K562 (cell line): Measurements from ENCODE around the gene KIF26A. TPM values are rescaled to one million over a fixed set of nuclear protein-coding genes. Genes with fewer than 3 reads are reported as not detected.

Source experiments
- ATAC-seq: fragments of 200-7000 bp; cut with Tn5 transposase; 3 replicates; pipeline ENCODE4 v1.9.1; 2020; ENCODE audit warnings: moderate library complexity
- BruUV-seq: library from RNA; stranded (reverse); fragments of 400-500 nt; replicated peaks from 2 replicates; lab custom pipeline; 2021; lab: Mats Ljungman, UMichigan
- CTCF ChIA-PET: fragments of 300-600 bp; formaldehyde crosslinking; extraction: SDS; loops from one replicate; lab custom pipeline; 2021; ENCODE audit warnings: low intra/inter-chr PET ratio; lab: Yijun Ruan, JAX
- POLR2A ChIA-PET: fragments of 300-600, 350-650 bp; sonication (Branson Sonifier 250); formaldehyde crosslinking; extraction: SDS; loops from one replicate; lab custom pipeline; 2021; ENCODE audit warnings: antibody characterized with exemption, inconsistent platforms; lab: Yijun Ruan, JAX
- DNase-seq, 4 experiments: peaks; one replicate each; pipeline versions ENCODE4 v3.0.0 to v3.0.0-alpha.2; 2011 to 2018; ENCODE audit warnings: low spot score in 3 of 4, mixed read lengths in 3 of 4; ENCODE audit errors: extremely low read depth in 1 of 4
- FAIRE-seq: peaks from 2 replicates; lab custom pipeline; 2011; peaks lifted over from hg19 to GRCh38; lab: Jason Lieb, UNC
- H2AFZ ChIP-seq: 2 replicates; pipeline ENCODE4 v1.6.0; 2011; ENCODE audit warnings: low read depth, low read length, control low read depth, inconsistent platforms
- H3K27ac ChIP-seq: fragments of 200-600 bp; 3 replicates; pipeline ENCODE4 v1.8.0; 2011; ENCODE audit warnings: low read depth, mild to moderate bottlenecking, control low read depth, inconsistent platforms, low read length, moderate library complexity, mixed read lengths; ENCODE audit errors: extremely low read depth
- H3K27me3 ChIP-seq, 2 experiments: fragments of 300-600 bp in 1 of 2; 2 replicates in 1 of 2; 3 replicates in 1 of 2; pipeline versions ENCODE4 v1.6.0 to v1.8.0; 2011; ENCODE audit warnings: inconsistent platforms in 2 of 2, low read length in 2 of 2, mild to moderate bottlenecking in 1 of 2, mixed read lengths in 1 of 2, moderate library complexity in 1 of 2; ENCODE audit not compliant: control insufficient read depth in 2 of 2, insufficient read depth in 2 of 2
- H3K36me3 ChIP-seq: fragments of 300-600 bp; 3 replicates; pipeline ENCODE4 v1.8.0; 2011; ENCODE audit warnings: mild to moderate bottlenecking, low read length, inconsistent platforms; ENCODE audit not compliant: control insufficient read depth, insufficient read depth
- H3K4me1 ChIP-seq, 2 experiments: fragments of 200-600 bp in 1 of 2; replicated peaks in 1 of 2; 2 replicates in 1 of 2; 3 replicates in 1 of 2; pipeline versions ENCODE4 v1.5.1 to v1.8.0; 2011; ENCODE audit warnings: inconsistent platforms in 2 of 2, low read length in 2 of 2, mild to moderate bottlenecking in 1 of 2, mixed read lengths in 1 of 2, moderate library complexity in 1 of 2; ENCODE audit not compliant: control insufficient read depth in 2 of 2, insufficient read depth in 2 of 2
- H3K4me2 ChIP-seq: 2 replicates; pipeline ENCODE4 v1.6.1; 2011; ENCODE audit warnings: low read length, control low read depth, inconsistent platforms, mixed read lengths; ENCODE audit not compliant: insufficient read depth
- H3K4me3 ChIP-seq: fragments of 200-600 bp; sonication (generic), shearing (Covaris generic); 2 replicates; pipeline ENCODE4 v1.5.1; 2016; ENCODE audit warnings: control low read depth, inconsistent platforms
- H3K79me2 ChIP-seq: fragments of 200-600 bp; 3 replicates; pipeline ENCODE4 v1.8.0; 2011; ENCODE audit warnings: low read length, inconsistent platforms; ENCODE audit not compliant: control insufficient read depth, insufficient read depth
- H3K9ac ChIP-seq, 2 experiments: 2 replicates each; pipeline versions ENCODE4 v1.6.0 to v1.6.1; 2011; ENCODE audit warnings: low read depth in 2 of 2, low read length in 2 of 2, control low read depth in 1 of 2, inconsistent platforms in 1 of 2, mild to moderate bottlenecking in 1 of 2, mixed read lengths in 1 of 2; ENCODE audit not compliant: insufficient read depth in 1 of 2
- H3K9me1 ChIP-seq: one replicate; pipeline ENCODE4 v1.6.0; 2011; ENCODE audit warnings: inconsistent platforms, mild to moderate bottlenecking, low read length, moderate library complexity; ENCODE audit not compliant: control insufficient read depth, insufficient read depth
- H3K9me3 ChIP-seq: replicated peaks from 2 replicates; pipeline ENCODE4 v1.5.1; 2011; ENCODE audit warnings: low read depth, low read length, inconsistent platforms; ENCODE audit not compliant: control insufficient read depth, insufficient read depth
- H4K20me1 ChIP-seq: replicated peaks from 2 replicates; pipeline ENCODE4 v1.6.1; 2011; ENCODE audit warnings: low read length, inconsistent platforms, mixed read lengths; ENCODE audit not compliant: control insufficient read depth, insufficient read depth
- E2F1 ChIP-seq: sonication (generic); formaldehyde crosslinking; IDR thresholded peaks from 2 replicates; pipeline ENCODE4 v1.8.1; 2023; ENCODE audit warnings: mild to moderate bottlenecking, missing genetic modification reagents, moderate library complexity
- ZNF511 ChIP-seq: sonication (generic); formaldehyde crosslinking; IDR thresholded peaks from 2 replicates; pipeline ENCODE4 v1.8.0; 2022; ENCODE audit warnings: mild to moderate bottlenecking, missing genetic modification reagents
- WGBS: fragments of 100-300 bp; shearing (Covaris generic); methylation state at CpG from one replicate; pipeline ENCODE4 v1.1.6; 2016; ENCODE audit warnings: low coverage, mixed read lengths; ENCODE audit not compliant: insufficient coverage; ENCODE audit errors: missing lambda C conversion rate; 5-methylcytosine and 5-hydroxymethylcytosine counted together
- in situ Hi-C: fragments of 300-500 bp; cut with MboI; formaldehyde crosslinking; loops from 4 replicates; pipeline ENCODE4 v1.15.0; 2018; ENCODE audit warnings: inconsistent platforms, mixed read lengths
- intact Hi-C: fragments of 100-400 bp; cut with micrococcal nuclease; formaldehyde crosslinking; loops from 2 replicates; pipeline ENCODE4 v1.14.2; 2022
- polyA plus RNA-seq, 8 experiments: library from polyadenylated mRNA; depleted of rRNA in 4 of 8; stranded (reverse) in 5 of 8; unstranded in 3 of 8; fragments of >200 nt; fragmentation: Nextera tagmentation in 2 of 8; fragmentation: Illumina TruSeq in 1 of 8; extraction: Ambion mirVana in 2 of 8; extraction: Trizol in 1 of 8; gene quantifications; 2 replicates each; pipeline versions ENCODE4 v1.2.1 to v1.2.3, GENCODE V29; 2011 to 2014; ENCODE audit warnings: inconsistent platforms in 1 of 8, missing spikeins in 1 of 8
- total RNA-seq, 7 experiments: library from RNA; depleted of rRNA in 6 of 7; stranded (reverse); fragments of >200 nt in 6 of 7; fragmentation: Illumina TruSeq in 2 of 7; extraction: Trizol in 2 of 7; gene quantifications; 2 replicates each; pipeline versions ENCODE4 v1.2.1 to v1.2.3, GENCODE V29; 2011 to 2021; ENCODE audit warnings: low replicate concordance in 1 of 7

Gene KIF26A
- total and polyA plus RNA-seq, 9 of the 15 experiments (the other 6 are each of a cell fraction or from before 2014, with no cell fraction given), result 0.04 TPM; not detected in 8

GRCh38 chr14:104112113-104112505 lies 26.3 kb upstream of the KIF26A start:
- no peaks in the 10 kb centered on the region for H3K9me3 ChIP-seq
- CTCF ChIA-PET, result no interaction called here
- intact Hi-C loops (no loop called here), in situ Hi-C loops (no loop called here)
- no peaks in the 10 kb centered on the region for H3K9me1 ChIP-seq
- no peak overlapping the region for H3K27ac ChIP-seq
- POLR2A ChIA-PET, result no interaction called here
- ATAC-seq (no peak), FAIRE-seq (no peak), DNase-seq (no peak)
- no peaks in the 10 kb centered on the region for H3K27me3 ChIP-seq
- no TSS peak for BruUV-seq
- H3K4me1 ChIP-seq, result peaks cover 0 to 15% of the 10 kb centered on the region in 2 experiments; a peak in 2 of 5 replicates
- H4K20me1 ChIP-seq, result no peaks in the 10 kb centered on the region
- no peak overlapping the region for H3K9ac ChIP-seq
- TF ChIP-seq ZNF511 (CRISPR knock-in tag), result no peak
- TF ChIP-seq E2F1 (CRISPR knock-in tag), result no peak
- H3K79me2 ChIP-seq, result no peaks in the 10 kb centered on the region
- H3K36me3 ChIP-seq, result no peaks in the 10 kb centered on the region
- H3K4me3 ChIP-seq, result no peak overlapping the region
- WGBS, result 0% methylated on average over 5 of the region's 6 CpGs
- H3K4me2 ChIP-seq, result no peak overlapping the region
- H2AFZ ChIP-seq, result no peak overlapping the region
